GM04503 (cell line): Measurements from ENCODE around the gene IQSEC2.

Experiments used
- DNase-seq: peaks from one replicate; pipeline ENCODE4 v3.0.0-alpha.2; 2012; ENCODE audit warnings: low read depth

IQSEC2 gene

DNA sequence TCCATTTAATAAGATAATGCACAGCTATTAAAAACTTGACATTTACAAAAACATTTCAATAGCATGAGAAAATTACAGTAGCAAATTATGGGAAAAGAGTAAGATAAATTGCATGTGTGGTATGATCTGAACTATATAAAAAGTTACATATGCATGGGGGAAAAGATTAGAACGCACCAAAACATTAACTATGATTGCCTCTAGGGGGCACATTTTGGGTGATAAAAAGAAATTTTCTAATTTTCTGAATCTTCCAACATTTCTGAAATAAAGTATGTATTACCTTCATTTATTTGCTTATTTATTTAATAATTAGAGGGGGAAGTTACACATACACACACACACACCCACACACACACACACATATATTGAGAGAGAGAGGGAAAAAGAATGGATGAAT, 36.8 kb downstream of the IQSEC2 start:
- no peak for DNase-seq

DNA sequence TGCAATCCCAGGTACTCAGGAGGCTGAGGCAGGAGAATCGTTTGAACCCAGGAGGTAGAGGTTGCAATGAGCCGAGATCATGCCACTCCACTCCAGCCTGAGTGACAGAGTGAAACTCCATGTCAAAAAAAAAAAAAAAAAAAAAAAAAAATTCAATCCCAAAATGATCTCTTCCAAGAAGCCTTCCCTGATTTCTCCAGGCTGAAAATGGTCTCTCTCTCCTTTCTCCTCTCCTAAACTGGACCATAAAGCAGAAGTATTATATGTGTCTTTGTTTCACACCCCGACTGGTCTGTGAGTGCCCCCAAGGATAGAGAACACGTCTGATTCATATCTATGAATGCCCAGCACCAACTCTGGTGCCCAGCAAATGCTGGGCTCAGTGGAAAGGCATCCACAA, 39.1 kb downstream of the IQSEC2 start:
- DNase-seq = no peak

DNA sequence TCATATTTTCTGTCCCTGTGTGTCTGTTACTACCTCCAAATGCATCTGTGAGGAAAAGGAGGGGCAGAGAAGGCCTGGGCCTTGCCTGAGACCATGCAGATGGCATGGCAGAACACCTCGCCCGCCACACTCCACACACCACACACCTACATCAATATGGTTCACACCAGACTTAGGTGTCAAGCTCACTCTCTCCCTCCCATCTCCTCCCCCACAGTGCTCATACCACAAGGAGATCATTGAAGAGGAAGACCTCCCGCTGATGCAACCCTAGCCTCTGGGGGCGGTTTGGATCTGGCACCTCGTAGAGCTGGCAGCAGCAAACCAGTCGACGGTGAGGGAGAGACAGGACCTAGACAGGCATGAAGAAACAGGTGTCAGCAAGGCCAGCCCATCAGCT, 39.8 kb downstream of the IQSEC2 start:
- no peak for DNase-seq

DNA sequence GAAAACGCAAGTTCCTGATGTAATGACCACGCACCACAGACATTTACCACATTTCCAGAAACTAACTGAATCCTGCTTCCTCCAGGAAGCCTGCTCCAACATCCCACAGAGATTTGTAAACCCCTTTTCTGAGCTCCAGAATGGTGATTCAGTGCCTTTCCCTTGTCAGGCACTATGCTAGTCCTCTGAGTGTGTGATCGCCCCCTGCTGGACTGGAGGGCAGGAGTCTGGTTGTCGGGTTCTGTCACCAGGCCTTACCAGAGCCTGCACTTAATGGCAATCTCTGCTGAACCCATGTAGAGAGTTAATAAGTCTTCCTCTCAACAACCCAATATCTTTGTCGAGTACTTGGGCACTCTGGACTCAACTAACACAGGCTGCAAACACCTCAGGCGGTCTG, 41.9 kb downstream of the IQSEC2 start:
- DNase-seq = no peak

DNA sequence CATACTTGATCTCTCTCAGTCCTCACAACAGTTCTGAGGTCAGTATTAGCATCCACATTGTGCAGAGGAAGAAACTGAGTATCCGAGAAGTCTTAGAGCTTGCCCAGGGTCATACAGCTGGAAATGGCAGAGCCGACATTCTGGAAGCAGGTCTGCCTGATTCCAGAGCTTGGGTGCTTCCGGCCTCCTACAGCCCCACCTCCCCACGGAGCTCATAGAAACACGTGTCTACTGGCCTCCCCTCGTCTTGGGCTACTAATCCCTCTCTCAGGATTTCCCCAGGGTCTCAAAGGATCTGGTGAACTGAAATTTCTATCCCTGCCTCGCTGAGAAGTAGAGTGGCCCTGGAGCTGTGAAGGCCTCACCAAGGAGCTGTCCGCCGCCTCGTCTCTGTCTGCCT, 44.3 kb downstream of the IQSEC2 start:
- no peak for DNase-seq

DNA sequence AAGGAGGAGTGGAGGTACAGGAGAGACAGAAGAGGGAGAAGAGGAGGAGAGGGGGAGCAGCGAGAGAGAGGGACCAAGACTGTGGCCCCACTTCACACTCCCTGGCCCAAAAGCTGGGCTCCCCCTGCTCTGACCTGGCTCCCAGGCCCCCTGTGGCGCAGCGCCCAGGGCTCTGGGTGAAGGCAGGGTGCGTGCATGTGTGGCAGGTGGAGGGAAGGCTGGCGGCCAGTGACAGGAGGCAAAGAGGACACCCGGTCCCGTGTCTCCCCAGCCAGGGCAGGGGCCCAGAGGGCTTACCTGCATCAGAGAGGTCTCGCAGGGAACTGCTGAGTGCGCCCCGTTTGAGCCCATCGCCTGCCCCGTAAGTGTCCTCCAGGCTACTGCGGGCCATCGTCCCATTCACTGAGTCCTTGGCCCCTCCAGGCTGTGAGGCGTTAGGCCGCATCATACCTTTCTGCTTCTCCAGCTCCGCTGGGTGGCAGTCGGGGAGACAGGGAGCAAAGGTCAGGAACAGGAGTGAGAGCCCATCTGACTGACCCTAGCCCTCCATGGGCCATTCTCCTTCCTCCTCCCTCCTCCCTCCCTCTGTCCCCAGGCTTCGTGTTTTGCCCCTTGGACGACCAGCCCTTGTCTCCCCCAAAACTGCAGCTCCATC, 45.2 kb downstream of the IQSEC2 start:
- DNase-seq = no peak

DNA sequence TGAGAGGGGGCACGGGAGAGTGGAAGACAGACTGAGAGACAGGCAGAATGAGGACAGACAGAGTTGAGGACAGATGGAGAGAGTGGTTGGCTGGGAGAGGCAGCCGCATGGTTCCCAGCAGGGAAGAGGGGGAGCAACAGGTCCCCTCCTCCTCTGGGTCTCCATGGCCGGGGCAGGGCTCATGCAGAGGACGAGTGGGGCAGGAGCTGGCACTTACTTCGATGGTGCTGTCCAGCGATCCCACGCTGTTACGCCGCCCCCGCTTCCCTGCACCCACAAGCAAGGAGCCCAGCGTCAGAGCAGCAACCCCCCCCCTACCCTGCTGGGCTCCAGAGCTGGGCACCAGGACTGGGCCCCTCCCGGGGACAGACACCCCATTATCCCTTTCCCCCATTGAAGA, 45.8 kb downstream of the IQSEC2 start:
- no peak for DNase-seq

DNA sequence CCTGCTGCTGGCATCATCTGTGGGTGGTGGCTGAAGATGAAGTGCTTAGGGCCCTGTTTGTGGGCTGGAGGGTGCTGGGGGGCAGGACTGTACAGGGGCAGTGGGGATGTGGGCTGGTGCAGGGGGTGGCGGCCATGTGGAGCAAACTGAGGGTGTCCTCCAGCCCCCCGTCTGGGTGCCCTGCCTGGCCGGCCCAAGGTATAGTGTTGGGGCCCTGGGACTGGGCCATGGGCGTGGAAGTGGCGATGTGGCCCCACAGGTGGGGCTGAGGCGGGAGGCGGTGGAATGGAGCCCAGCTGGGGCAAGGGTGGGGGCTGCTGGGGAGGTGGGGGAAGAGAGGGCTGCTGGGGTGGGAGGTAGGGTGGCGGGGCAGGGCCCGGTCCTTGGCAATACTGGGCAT, 46.9 kb downstream of the IQSEC2 start:
- DNase-seq = no peak

DNA sequence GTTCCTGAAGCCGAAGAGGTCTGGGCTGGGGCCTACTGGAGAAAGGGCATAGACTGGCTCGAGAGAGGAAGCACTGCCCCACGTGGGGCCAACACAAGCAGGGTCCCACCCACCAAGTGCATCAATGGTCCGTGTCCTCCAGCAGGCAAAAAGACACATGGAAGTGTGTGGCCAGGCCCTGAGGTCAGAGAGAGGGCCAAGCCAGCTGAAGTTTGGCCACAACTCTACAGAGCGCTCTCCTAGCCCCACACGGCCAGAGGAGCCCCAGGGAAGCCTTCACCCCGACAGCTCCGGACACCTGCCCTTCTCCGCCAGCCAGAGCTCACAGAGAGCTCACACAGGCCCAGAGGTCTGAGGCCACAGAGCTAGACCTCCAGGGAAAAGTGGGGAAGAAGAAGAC, 47.8 kb downstream of the IQSEC2 start:
- DNase-seq = no peak

DNA sequence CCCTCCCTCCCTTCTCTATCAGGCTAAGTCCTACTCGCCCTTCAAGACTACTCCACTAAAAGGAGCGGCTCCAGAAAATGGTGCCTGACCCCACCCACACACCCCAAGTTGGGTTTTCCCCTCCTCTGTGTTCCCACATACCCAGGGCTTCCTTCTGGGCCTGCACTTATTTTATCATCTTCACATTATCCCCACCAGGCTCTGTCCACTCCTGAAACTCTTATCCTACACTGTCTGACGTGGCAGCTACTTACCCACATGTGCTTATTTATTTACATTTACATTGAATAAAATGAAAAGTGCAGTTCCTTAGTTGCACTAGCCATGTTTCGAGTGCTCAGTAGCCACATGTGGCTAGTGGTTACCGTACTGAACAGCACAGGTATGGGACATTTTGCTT, 51.3 kb downstream of the IQSEC2 start:
- no peak for DNase-seq

DNA sequence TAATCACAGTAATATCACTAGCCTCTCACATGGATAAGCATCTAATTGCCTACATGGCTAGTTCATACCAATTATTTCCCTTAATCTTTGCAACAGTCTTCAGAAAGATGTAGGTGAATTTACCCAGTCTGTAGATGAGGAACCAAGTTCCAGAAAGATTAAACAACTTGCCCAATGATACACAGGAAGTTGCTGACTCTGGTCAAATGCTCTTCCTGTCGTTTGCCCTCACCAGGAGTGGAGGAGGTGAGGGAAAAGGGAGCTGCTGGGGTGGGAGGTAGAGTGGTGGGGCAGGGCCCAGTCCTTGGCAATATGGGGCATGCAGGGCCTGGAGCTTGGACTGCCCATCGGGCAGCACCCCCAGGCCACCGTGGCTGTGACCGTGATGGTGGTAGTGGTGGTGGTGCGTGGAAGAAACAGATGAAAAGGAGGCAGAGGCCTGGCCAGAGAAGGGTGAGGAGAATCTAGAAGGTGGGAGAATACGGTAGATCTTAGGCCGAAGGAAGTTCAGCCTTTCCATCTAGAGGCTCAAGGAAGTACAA, 54.1 kb downstream of the IQSEC2 start:
- DNase-seq = no peak

DNA sequence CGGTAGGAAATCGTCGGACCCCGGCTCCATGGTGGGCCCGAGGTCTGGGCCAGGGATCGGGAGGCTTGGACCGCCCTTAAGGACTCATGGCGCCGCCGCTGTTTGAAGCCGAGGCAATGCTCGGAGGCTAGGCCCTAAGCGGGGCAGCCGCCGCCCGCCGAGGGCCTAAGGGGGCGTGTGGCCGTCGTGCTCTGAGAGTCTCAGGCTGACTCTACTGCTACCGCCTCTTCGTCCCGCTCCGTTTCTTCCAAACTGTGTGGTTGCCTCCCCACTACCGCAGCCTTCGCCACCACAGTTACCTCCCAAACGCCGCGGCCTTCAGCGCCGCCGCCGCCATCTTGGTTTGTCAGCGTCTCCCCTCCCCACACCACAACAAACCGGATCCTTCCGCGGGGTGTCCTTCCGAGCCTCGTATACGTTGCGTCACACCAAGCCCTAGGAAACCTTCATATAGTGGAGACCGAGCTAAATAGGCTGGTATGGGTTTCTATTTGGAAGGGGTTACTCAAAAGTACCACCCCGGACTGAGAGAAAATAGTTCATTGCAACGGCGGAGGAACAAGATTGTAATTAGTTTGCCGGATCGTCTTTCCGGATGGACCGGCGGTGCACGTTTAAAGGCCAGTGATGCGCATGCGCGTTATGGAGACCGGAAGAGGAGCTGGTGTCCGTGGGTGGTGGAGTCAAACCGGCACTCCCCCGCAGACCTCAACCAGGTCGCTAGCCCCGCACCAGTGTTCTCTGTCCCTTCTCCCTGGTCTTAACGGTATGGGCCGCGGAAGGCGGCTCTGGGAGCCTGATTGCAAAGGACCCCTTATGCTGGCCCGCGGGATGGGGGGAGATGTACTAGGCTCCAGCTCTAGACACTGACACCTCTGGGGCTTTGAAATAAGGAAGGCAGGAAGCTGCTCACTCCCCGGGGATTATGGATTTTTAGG, 56.3 kb downstream of the IQSEC2 start, which contains the start of gene KDM5C:
Gene KDM5C, minus strand, starts transcription at position 348 of the 938 bp plus-strand sequence. Its CDS starts 318 bp downstream, at position 30.
- DNase-seq = peak; percentile 79

DNA sequence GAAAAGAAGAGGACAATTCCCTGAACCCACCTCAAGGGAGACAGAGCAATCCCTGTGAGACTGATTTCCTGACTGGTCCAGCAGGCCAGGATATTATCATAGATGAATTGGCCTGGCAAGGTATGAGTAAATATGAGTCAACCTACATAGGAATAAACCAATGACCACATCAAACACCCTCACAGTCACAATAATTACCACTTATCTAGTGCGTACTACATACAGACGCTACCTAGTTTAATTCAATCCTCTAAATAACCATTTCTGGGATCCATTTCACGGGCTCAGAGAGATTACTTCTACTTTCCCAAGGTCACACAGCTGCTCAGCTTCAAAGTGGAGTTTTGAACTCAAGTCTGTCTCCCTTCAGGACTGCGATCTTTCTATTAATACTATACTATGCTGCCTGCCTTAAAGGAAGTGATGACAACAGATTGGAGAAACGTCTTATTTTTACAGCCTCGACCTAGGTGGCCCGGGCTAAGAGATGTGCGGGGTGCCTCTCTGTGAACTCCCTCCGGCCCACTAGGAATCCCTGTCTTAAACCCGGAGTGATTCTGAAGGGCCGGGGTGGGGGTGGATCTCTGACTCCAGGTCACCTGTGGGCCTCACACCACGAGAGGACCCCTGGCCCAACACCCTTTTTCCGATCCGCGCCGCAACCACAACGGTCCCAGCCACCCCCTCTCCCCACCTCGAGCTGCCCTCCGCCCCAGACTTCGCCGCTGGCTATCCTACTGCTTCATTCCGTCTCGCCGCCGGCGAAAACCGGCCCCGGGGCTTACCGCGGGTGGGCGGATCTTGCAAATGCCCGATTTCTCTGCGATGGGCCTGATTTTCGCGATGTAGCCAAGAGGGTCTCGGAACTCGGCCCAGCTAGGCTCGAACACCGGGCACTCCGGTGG, 57.2 kb downstream of the IQSEC2 start:
- DNase-seq = peak; percentile 27

DNA sequence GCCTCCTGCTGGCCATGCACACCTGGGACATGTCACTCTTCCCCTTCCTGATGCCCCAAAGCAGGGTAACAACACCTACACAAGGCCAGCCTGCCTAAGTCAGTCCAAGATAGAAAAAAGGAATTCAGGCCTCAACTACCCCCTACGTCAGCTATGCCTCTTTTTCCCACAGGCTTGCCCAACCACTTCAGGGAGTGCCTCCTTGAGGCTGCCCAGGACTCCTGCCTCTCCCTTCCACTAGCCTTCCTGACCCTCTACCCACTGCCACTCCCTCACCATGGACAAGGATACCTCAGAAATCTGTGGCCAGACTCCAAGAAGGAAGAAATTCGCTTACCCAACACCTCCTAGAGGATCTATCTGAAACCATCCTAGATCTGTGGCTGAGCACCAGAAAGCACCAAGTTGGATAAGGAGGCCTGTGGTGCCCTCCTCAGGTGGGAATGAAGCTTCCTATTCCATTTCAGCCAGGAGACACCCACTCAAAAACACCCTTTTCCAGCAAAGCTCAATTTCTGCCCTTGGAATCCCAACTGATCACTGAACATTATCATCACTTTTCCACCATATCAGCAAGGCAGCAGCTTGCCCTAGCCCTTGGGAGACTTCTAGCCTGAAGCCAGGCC, 58.2 kb downstream of the IQSEC2 start:
- no peak for DNase-seq
